ENCODE measurements around the gene SLC17A9.

SLC17A9 gene

GRCh38 chr20:63013207-63013606 is 60.7 kb downstream of the SLC17A9 start:
- Histone ChIP-seq H3K9ac (ENCODE audit: insufficient read length) (no peak overlapping the region), H3K9me3 (ENCODE audit: low read depth, low read length) (no peaks in the 10 kb centered on the region), H3K27ac (no peak overlapping the region), H3K4me3 (no peak overlapping the region), H3K36me3 (ENCODE audit: insufficient read depth, low read length) (no peaks in the 10 kb centered on the region)
- TF ChIP-seq FOXP2 (optimal IDR thresholded peaks at IDR 0.05; ENCODE audit: control extremely low read depth, extremely low read length, insufficient read depth) (no peak), POLR2AphosphoS5 (IDR thresholded peaks at IDR 0.05; ENCODE audit: borderline replicate concordance, low read depth, low read length) (no peak), EZH2 (IDR thresholded peaks at IDR 0.05) (no peak)
- no peak for DNase-seq (ENCODE audit: low read depth, low spot score)

- H3K9ac ChIP-seq (ENCODE audit: insufficient read length) = no peak overlapping the region
- H3K9me3 ChIP-seq (ENCODE audit: low read depth, low read length) = no peaks in the 10 kb centered on the region
- TF ChIP-seq POLR2AphosphoS5 (IDR thresholded peaks at IDR 0.05; ENCODE audit: borderline replicate concordance, low read depth, low read length) (no peak), EZH2 (IDR thresholded peaks at IDR 0.05) (no peak), FOXP2 (optimal IDR thresholded peaks at IDR 0.05; ENCODE audit: control extremely low read depth, extremely low read length, insufficient read depth) (no peak)
- no peak for DNase-seq (ENCODE audit: low read depth, low spot score)
- H3K36me3 ChIP-seq (ENCODE audit: insufficient read depth, low read length) = no peaks in the 10 kb centered on the region
- no peak overlapping the region for H3K27ac ChIP-seq
- no peak overlapping the region for H3K4me3 ChIP-seq
These were observed 61.8 kb downstream of the SLC17A9 start for GRCh38 chr20:63014287-63014686.

- TF ChIP-seq EZH2 (IDR thresholded peaks at IDR 0.05) = no peak
- TF ChIP-seq FOXP2 (optimal IDR thresholded peaks at IDR 0.05; ENCODE audit: control extremely low read depth, extremely low read length, insufficient read depth) = no peak
- no peak overlapping the region for H3K4me3 ChIP-seq
- no peak overlapping the region for H3K9ac ChIP-seq (ENCODE audit: insufficient read length)
- no peaks in the 10 kb centered on the region for H3K36me3 ChIP-seq (ENCODE audit: insufficient read depth, low read length)
- H3K9me3 ChIP-seq (ENCODE audit: low read depth, low read length) = no peaks in the 10 kb centered on the region
- no peak for DNase-seq (ENCODE audit: low read depth, low spot score)
- H3K27ac ChIP-seq = no peak overlapping the region
These were observed 62.2 kb downstream of the SLC17A9 start for GRCh38 chr20:63014710-63015109.

- Histone ChIP-seq H3K36me3 (ENCODE audit: insufficient read depth, low read length) (no peaks in the 10 kb centered on the region), H3K4me3 (no peak overlapping the region), H3K9me3 (ENCODE audit: low read depth, low read length) (no peaks in the 10 kb centered on the region), H3K27ac (no peak overlapping the region), H3K9ac (ENCODE audit: insufficient read length) (no peak overlapping the region)
- TF ChIP-seq FOXP2 (optimal IDR thresholded peaks at IDR 0.05; ENCODE audit: control extremely low read depth, extremely low read length, insufficient read depth) (no peak), POLR2AphosphoS5 (IDR thresholded peaks at IDR 0.05; ENCODE audit: borderline replicate concordance, low read depth, low read length) (no peak)
- DNase-seq (ENCODE audit: low read depth, low spot score) = no peak
These were observed 62.7 kb downstream of the SLC17A9 start for GRCh38 chr20:63015147-63015661.

GRCh38 chr20:63015662-63016361 is 63.3 kb downstream of the SLC17A9 start:
- H3K4me3 ChIP-seq = no peak overlapping the region

GRCh38 chr20:63016514-63017075 is 64.1 kb downstream of the SLC17A9 start:
- Histone ChIP-seq H3K9me3 (ENCODE audit: low read depth, low read length) (no peaks in the 10 kb centered on the region), H3K36me3 (ENCODE audit: insufficient read depth, low read length) (no peaks in the 10 kb centered on the region), H3K4me3 (no peak overlapping the region), H3K27ac (no peak overlapping the region), H3K9ac (ENCODE audit: insufficient read length) (no peak overlapping the region)
- no peak for TF ChIP-seq EZH2 (IDR thresholded peaks at IDR 0.05)
- TF ChIP-seq FOXP2 (optimal IDR thresholded peaks at IDR 0.05; ENCODE audit: control extremely low read depth, extremely low read length, insufficient read depth) = no peak
- no peak for TF ChIP-seq POLR2AphosphoS5 (IDR thresholded peaks at IDR 0.05; ENCODE audit: borderline replicate concordance, low read depth, low read length)
- DNase-seq (ENCODE audit: low read depth, low spot score) = no peak

More at GRCh38 chr20:63015662-63016361, 63.3 kb downstream of the SLC17A9 start:
- no peaks in the 10 kb centered on the region for H3K9me3 ChIP-seq (ENCODE audit: low read depth, low read length)
- H3K27ac ChIP-seq = no peak overlapping the region
- H3K36me3 ChIP-seq (ENCODE audit: insufficient read depth, low read length) = no peaks in the 10 kb centered on the region
- no peak for DNase-seq (ENCODE audit: low read depth, low spot score)
- no peak overlapping the region for H3K9ac ChIP-seq (ENCODE audit: insufficient read length)
- TF ChIP-seq FOXP2 (optimal IDR thresholded peaks at IDR 0.05; ENCODE audit: control extremely low read depth, extremely low read length, insufficient read depth) = no peak
- TF ChIP-seq POLR2AphosphoS5 (IDR thresholded peaks at IDR 0.05; ENCODE audit: borderline replicate concordance, low read depth, low read length) = no peak
- no peak for TF ChIP-seq EZH2 (IDR thresholded peaks at IDR 0.05)

GRCh38 chr20:63017076-63017825 is 64.7 kb downstream of the SLC17A9 start:
- Histone ChIP-seq H3K9me3 (ENCODE audit: low read depth, low read length) (no peaks in the 10 kb centered on the region), H3K27ac (no peak overlapping the region), H3K4me3 (no peak overlapping the region), H3K9ac (ENCODE audit: insufficient read length) (no peak overlapping the region), H3K36me3 (ENCODE audit: insufficient read depth, low read length) (no peaks in the 10 kb centered on the region)
- TF ChIP-seq POLR2AphosphoS5 (IDR thresholded peaks at IDR 0.05; ENCODE audit: borderline replicate concordance, low read depth, low read length) (no peak), EZH2 (IDR thresholded peaks at IDR 0.05) (no peak), FOXP2 (optimal IDR thresholded peaks at IDR 0.05; ENCODE audit: control extremely low read depth, extremely low read length, insufficient read depth) (no peak)
- no peak for DNase-seq (ENCODE audit: low read depth, low spot score)

- TF ChIP-seq FOXP2 (optimal IDR thresholded peaks at IDR 0.05; ENCODE audit: control extremely low read depth, extremely low read length, insufficient read depth) = no peak
- no peak for TF ChIP-seq EZH2 (IDR thresholded peaks at IDR 0.05)
- no peak for TF ChIP-seq POLR2AphosphoS5 (IDR thresholded peaks at IDR 0.05; ENCODE audit: borderline replicate concordance, low read depth, low read length)
- DNase-seq (ENCODE audit: low read depth, low spot score) = no peak
- Histone ChIP-seq H3K9ac (ENCODE audit: insufficient read length) (no peak overlapping the region), H3K4me3 (no peak overlapping the region), H3K9me3 (ENCODE audit: low read depth, low read length) (no peaks in the 10 kb centered on the region), H3K36me3 (ENCODE audit: insufficient read depth, low read length) (no peaks in the 10 kb centered on the region), H3K27ac (no peak overlapping the region)
These were observed 65.4 kb downstream of the SLC17A9 start for GRCh38 chr20:63017826-63018411.

Measured in SK-N-MC (cell line).